BE2C (cell line): ENCODE results near the gene TBCK.

ENCODE experiments used
- DNase-seq: peaks from one replicate; pipeline ENCODE4 v3.0.0-alpha.2; 2020
- H3K27me3 ChIP-seq: fragments of 250-450 bp; sonication (Bioruptor Pico); 2 replicates; pipeline ENCODE4 v1.5.1; 2020; ENCODE audit warnings: mild to moderate bottlenecking
- H3K36me3 ChIP-seq: fragments of 250-450 bp; sonication (Bioruptor Pico); 2 replicates; pipeline ENCODE4 v1.5.1; 2020; ENCODE audit warnings: mild to moderate bottlenecking
- H3K4me1 ChIP-seq: fragments of 250-450 bp; sonication (Bioruptor Pico); 2 replicates; pipeline ENCODE4 v1.5.1; 2020
- H3K4me3 ChIP-seq: 2 replicates; pipeline ENCODE4 v1.5.1; 2011; ENCODE audit warnings: low read depth, low read length
- H3K9me3 ChIP-seq: fragments of 250-450 bp; sonication (Bioruptor Pico); 2 replicates; pipeline ENCODE4 v1.5.1; 2020
- CTCF ChIP-seq: IDR thresholded peaks from 2 replicates; pipeline ENCODE4 v1.5.1; 2012; ENCODE audit warnings: mild to moderate bottlenecking, low read depth, low read length

The TBCK gene

GRCh38 chr4:106317815-106318214 is 1.8 kb upstream of the TBCK start:
- Histone ChIP-seq H3K27me3 (no peaks in the 10 kb centered on the region), H3K9me3 (no peaks in the 10 kb centered on the region), H3K4me1 (no peaks in the 10 kb centered on the region), H3K36me3 (no peaks in the 10 kb centered on the region), H3K4me3 (peak overlapping the region; percentile 94)
- DNase-seq, result no peak
- no peak for TF ChIP-seq CTCF

- no peaks in the 10 kb centered on the region for H3K27me3 ChIP-seq
- peak overlapping the region; percentile 94 for H3K4me3 ChIP-seq
- no peak for TF ChIP-seq CTCF
- H3K36me3 ChIP-seq, result no peaks in the 10 kb centered on the region
- no peaks in the 10 kb centered on the region for H3K9me3 ChIP-seq
- no peaks in the 10 kb centered on the region for H3K4me1 ChIP-seq
- no peak for DNase-seq
Observed at GRCh38 chr4:106316773-106317409, 882 bp upstream of the TBCK start.

- no peak for TF ChIP-seq CTCF
- no peaks in the 10 kb centered on the region for H3K27me3 ChIP-seq
- DNase-seq, result no peak
- H3K4me3 ChIP-seq, result peak overlapping the region; percentile 94
- H3K4me1 ChIP-seq, result no peaks in the 10 kb centered on the region
- no peaks in the 10 kb centered on the region for H3K9me3 ChIP-seq
- H3K36me3 ChIP-seq, result no peaks in the 10 kb centered on the region
Observed at GRCh38 chr4:106315476-106315967, 487 bp downstream of the TBCK start.

GRCh38 chr4:106314960-106315359 is 1.0 kb downstream of the TBCK start:
- no peaks in the 10 kb centered on the region for H3K4me1 ChIP-seq
- no peak for DNase-seq

GRCh38 chr4:106312997-106313522 is 2.9 kb downstream of the TBCK start:
- no peaks in the 10 kb centered on the region for H3K9me3 ChIP-seq
- TF ChIP-seq CTCF, result no peak
- no peak overlapping the region for H3K4me3 ChIP-seq
- no peak for DNase-seq
- no peaks in the 10 kb centered on the region for H3K4me1 ChIP-seq
- H3K27me3 ChIP-seq, result no peaks in the 10 kb centered on the region
- H3K36me3 ChIP-seq, result peaks cover 3% of the 10 kb centered on the region

More at GRCh38 chr4:106314960-106315359, 1.0 kb downstream of the TBCK start:
- no peaks in the 10 kb centered on the region for H3K9me3 ChIP-seq
- TF ChIP-seq CTCF, result no peak
- H3K36me3 ChIP-seq, result no peaks in the 10 kb centered on the region
- peak overlapping the region; percentile 94 for H3K4me3 ChIP-seq
- H3K27me3 ChIP-seq, result no peaks in the 10 kb centered on the region

- H3K9me3 ChIP-seq, result no peaks in the 10 kb centered on the region
- H3K36me3 ChIP-seq, result peaks cover 3% of the 10 kb centered on the region
- H3K4me3 ChIP-seq, result no peak overlapping the region
- H3K27me3 ChIP-seq, result no peaks in the 10 kb centered on the region
- H3K4me1 ChIP-seq, result no peaks in the 10 kb centered on the region
- DNase-seq, result no peak
- no peak for TF ChIP-seq CTCF
Observed at GRCh38 chr4:106312377-106312776, 3.6 kb downstream of the TBCK start.
